ENCODE data around the gene ADGRE2.
"Not testable (repeated sequence)": the region's sequence is repeated elsewhere in the genome, so short reads cannot be mapped to it uniquely, and the experiment has no call there.

DNA sequence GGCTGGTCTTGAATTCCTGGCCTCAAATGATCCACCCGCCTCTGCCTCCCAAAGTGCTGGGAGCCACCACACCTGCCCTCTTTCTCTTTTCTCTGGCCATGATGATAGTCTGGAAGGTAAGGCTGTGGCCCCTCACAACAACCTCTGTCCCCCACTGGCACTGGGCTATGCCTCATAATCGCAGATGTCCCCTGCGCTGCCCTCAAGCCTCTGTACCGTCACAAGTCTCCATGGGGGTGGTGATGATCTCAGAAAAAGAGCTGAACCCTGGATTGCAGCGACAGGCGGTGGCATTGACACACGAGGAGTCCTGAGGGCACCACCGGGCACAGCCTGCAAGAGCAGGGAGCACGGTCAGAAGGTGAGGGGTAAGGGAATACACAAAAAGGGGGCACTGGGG is 4.6 kb downstream of the ADGRE2 start:
- TF ChIP-seq, protein P1, sequence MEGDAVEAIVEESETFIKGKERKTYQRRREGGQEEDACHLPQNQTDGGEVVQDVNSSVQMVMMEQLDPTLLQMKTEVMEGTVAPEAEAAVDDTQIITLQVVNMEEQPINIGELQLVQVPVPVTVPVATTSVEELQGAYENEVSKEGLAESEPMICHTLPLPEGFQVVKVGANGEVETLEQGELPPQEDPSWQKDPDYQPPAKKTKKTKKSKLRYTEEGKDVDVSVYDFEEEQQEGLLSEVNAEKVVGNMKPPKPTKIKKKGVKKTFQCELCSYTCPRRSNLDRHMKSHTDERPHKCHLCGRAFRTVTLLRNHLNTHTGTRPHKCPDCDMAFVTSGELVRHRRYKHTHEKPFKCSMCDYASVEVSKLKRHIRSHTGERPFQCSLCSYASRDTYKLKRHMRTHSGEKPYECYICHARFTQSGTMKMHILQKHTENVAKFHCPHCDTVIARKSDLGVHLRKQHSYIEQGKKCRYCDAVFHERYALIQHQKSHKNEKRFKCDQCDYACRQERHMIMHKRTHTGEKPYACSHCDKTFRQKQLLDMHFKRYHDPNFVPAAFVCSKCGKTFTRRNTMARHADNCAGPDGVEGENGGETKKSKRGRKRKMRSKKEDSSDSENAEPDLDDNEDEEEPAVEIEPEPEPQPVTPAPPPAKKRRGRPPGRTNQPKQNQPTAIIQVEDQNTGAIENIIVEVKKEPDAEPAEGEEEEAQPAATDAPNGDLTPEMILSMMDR (IDR thresholded peaks at IDR 0.05) = not testable (repeated sequence)
- TF ChIP-seq POLR2A (IDR thresholded peaks at IDR 0.05) = not testable (repeated sequence)

Data from suprapubic skin (tissue), 3 donors.